Kidney (tissue), 14 donors: Measurements from ENCODE around the gene TMSB4X. TPM values are rescaled to one million over a fixed set of nuclear protein-coding genes. Genes with fewer than 3 reads are reported as not detected.
A peak's percentile ranks its signal among the peaks of the same experiment; 100 is the strongest.

ENCODE experiments used
- DNase-seq, 5 donors: peaks; one replicate each; pipeline ENCODE4 v3.0.0-alpha.2; 2013 to 2020
- FAIRE-seq: peaks from 2 replicates; lab custom pipeline; 2012; peaks lifted over from hg19 to GRCh38; lab: Jason Lieb, UNC
- H3K27ac ChIP-seq, 2 donors: one replicate each; pipeline ENCODE4 v1.7.0; 2013; ENCODE audit warnings: low read depth in 2 of 2, low read length in 2 of 2, inconsistent platforms in 1 of 2
- H3K27me3 ChIP-seq: one replicate; pipeline ENCODE4 v1.7.1; 2013; ENCODE audit warnings: low read length, inconsistent platforms; ENCODE audit not compliant: control insufficient read depth, insufficient read depth
- H3K36me3 ChIP-seq, 3 donors: one replicate each; pipeline versions ENCODE4 v1.7.0 to v1.7.1; 2013; ENCODE audit warnings: low read length in 3 of 3, control low read depth in 1 of 3, inconsistent platforms in 1 of 3; ENCODE audit not compliant: insufficient read depth in 3 of 3, control insufficient read depth in 2 of 3
- H3K4me1 ChIP-seq, 3 donors: one replicate each; pipeline versions ENCODE4 v1.7.0 to v1.7.1; 2013; ENCODE audit warnings: low read length in 3 of 3, inconsistent platforms in 1 of 3, low read depth in 1 of 3; ENCODE audit not compliant: control insufficient read depth in 2 of 3, insufficient read depth in 2 of 3
- H3K4me3 ChIP-seq, 3 donors: one replicate each; pipeline versions ENCODE4 v1.7.0 to v1.8.1; 2013; ENCODE audit warnings: low read length in 3 of 3, control low read depth in 1 of 3, inconsistent platforms in 1 of 3
- H3K9ac ChIP-seq, 3 donors: one replicate each; pipeline versions ENCODE4 v1.7.0 to v1.7.1; 2013; ENCODE audit warnings: low read length in 3 of 3, control low read depth in 1 of 3, inconsistent platforms in 1 of 3
- H3K9me3 ChIP-seq, 3 donors: one replicate each; pipeline versions ENCODE4 v1.7.0 to v1.7.1; 2013; ENCODE audit warnings: low read length in 3 of 3, control low read depth in 1 of 3, inconsistent platforms in 1 of 3; ENCODE audit not compliant: control insufficient read depth in 2 of 3, insufficient read depth in 1 of 3
- CTCF ChIP-seq: IDR thresholded peaks from 3 replicates; pipeline ENCODE4 v1.5.1; 2012; ENCODE audit warnings: mild to moderate bottlenecking, moderate library complexity, borderline replicate concordance; ENCODE audit not compliant: insufficient read depth; ENCODE audit errors: extremely low read depth
- intact Hi-C: fragments of 100-400 bp; cut with DNase I; formaldehyde crosslinking; loops from one replicate; pipeline ENCODE4 v1.11.1; 2022
- polyA plus RNA-seq: library from polyadenylated mRNA; stranded (reverse); fragments of 350-450 nt; fragmentation: Illumina TruSeq; extraction: RNeasy Lipid Tissue Mini Kit (QIAGEN cat#74804); gene quantifications from one replicate; pipeline ENCODE4 v1.2.3, GENCODE V29; 2014; ENCODE audit warnings: low read depth, low replicate concordance; ENCODE audit not compliant: insufficient read depth
- total RNA-seq: library from RNA; stranded (reverse); fragmentation: NEBNext Ultra II Directional; extraction: Animal tissue kit (Norgen Biotek cat#: 25700); gene quantifications from one replicate; pipeline ENCODE4 v1.2.1, GENCODE V29; 2021
- donor health status: control.
- donor health status: control.
- donor health status: control.
- donor health status: control.
- donor health status: control.
- donor health status: DM: yes; HTN: yes; CAD: no.
- donor health status: Normal renal cell carcinoma (clear cell type).

The TMSB4X gene
- total and polyA plus RNA-seq, 2 donors from 2014 or later, result 2,421 to 3,432 TPM

- H3K9me3 ChIP-seq, result no peaks in the 10 kb centered on the region
- no peaks in the 10 kb centered on the region for H3K27me3 ChIP-seq
- no peak for TF ChIP-seq CTCF
- H3K4me3 ChIP-seq, result no peak overlapping the region
- H3K36me3 ChIP-seq, result no peaks in the 10 kb centered on the region
- H3K9ac ChIP-seq, result no peak overlapping the region
- peaks cover 0 to 3% (median 0%) of the 10 kb centered on the region in 3 donors for H3K4me1 ChIP-seq
- no peak for DNase-seq
- intact Hi-C loops, result no loop called here
- no peak overlapping the region for H3K27ac ChIP-seq
- no peak for FAIRE-seq
Measured at GRCh38 chrX:12996934-12997435, 22.1 kb downstream of the TMSB4X start.

- no peaks in the 10 kb centered on the region for H3K9me3 ChIP-seq
- H3K4me3 ChIP-seq, result no peak overlapping the region
- intact Hi-C loops, result no loop called here
- peaks cover 0 to 3% (median 0%) of the 10 kb centered on the region in 3 donors for H3K4me1 ChIP-seq
- H3K9ac ChIP-seq, result no peak overlapping the region
- TF ChIP-seq CTCF, result no peak
- no peaks in the 10 kb centered on the region for H3K27me3 ChIP-seq
- peak; percentile 27 for FAIRE-seq
- H3K27ac ChIP-seq, result peak overlapping the region in 1 of 2 donors; percentile 7
- DNase-seq, result no peak
- H3K36me3 ChIP-seq, result no peaks in the 10 kb centered on the region
Measured at GRCh38 chrX:12997906-12998687, 23.2 kb downstream of the TMSB4X start.

- H3K36me3 ChIP-seq, result no peaks in the 10 kb centered on the region
- H3K9ac ChIP-seq, result no peak overlapping the region
- FAIRE-seq, result no peak
- intact Hi-C loops, result no loop called here
- DNase-seq, result no peak
- H3K4me1 ChIP-seq, result peaks cover 0 to 3% (median 0%) of the 10 kb centered on the region in 3 donors
- H3K27ac ChIP-seq, result peak overlapping the region in 1 of 2 donors; percentile 47
- H3K27me3 ChIP-seq, result no peaks in the 10 kb centered on the region
- no peaks in the 10 kb centered on the region for H3K9me3 ChIP-seq
- H3K4me3 ChIP-seq, result no peak overlapping the region
- no peak for TF ChIP-seq CTCF
Measured at GRCh38 chrX:12999422-12999821, 24.5 kb downstream of the TMSB4X start.
